Measurements from ENCODE around the gene TPPP2. TPM values are rescaled to one million over a fixed set of nuclear protein-coding genes. Genes with fewer than 3 reads are reported as not detected.

Gene TPPP2
- polyA plus RNA-seq, 1 of the 3 experiments (the other 2 are of a cell fraction): not detected

DNA sequence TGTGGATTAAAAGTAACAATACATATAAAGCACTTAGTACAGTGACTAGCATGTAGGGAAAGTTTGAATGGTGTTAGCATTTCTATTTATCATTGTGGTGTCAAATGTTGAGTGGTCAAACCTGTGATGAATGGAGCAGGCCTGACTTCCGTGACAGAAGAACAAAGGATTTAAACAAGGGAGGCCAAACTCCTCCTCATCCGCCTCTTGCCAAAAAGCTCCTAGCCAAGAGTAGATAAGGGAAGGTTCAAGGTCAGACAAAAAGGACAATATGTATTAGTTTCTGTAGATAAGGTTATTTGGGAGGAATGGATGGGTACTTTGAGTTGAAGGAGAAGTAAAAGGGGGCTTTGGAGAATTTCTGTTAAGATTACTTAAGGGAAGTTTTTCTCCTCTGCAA lies 18.6 kb downstream of the TPPP2 start:
- Histone ChIP-seq H3K27me3 (ENCODE audit: insufficient read depth) (no peaks in the 10 kb centered on the region), H3K36me3 (replicated peaks in 1 of 2; ENCODE audit: control insufficient read depth in 1 of 2, insufficient read depth in 2 of 2, low read length in 1 of 2) (no peaks in the 10 kb centered on the region), H3K4me2 (no peak overlapping the region), H3K9ac (no peak overlapping the region), H3K79me2 (ENCODE audit: insufficient read depth) (no peaks in the 10 kb centered on the region), H3K4me1 (ENCODE audit: control insufficient read depth in 1 of 2, insufficient read depth in 2 of 2, low read depth in 1 of 2, low read length in 1 of 2) (peaks cover 0 to 9% of the 10 kb centered on the region in 2 experiments; a peak in 1 of 4 replicates), H3K4me3 (ENCODE audit: low read depth in 2 of 2, low read length in 1 of 2) (no peak overlapping the region), H2AFZ (ENCODE audit: low read depth) (no peak overlapping the region), H3K9me2 (no peaks in the 10 kb centered on the region), H3K9me3 (no peaks in the 10 kb centered on the region), H3K27ac (ENCODE audit: low read depth in 2 of 2, low read length in 1 of 2) (no peak overlapping the region), H3F3A (replicated peaks; ENCODE audit: insufficient read depth) (peaks cover 9% of the 10 kb centered on the region), H4K20me1 (ENCODE audit: insufficient read depth) (no peaks in the 10 kb centered on the region)
- ChIA-PET CTCF (interaction anchor here (1.6 to 3.0 kb wide), 4 partner anchors 8 to 44 kb away, joined by 7 to 14 read pairs (median 10); no protein-coding TSS in a partner anchor), POLR2A (no interaction called here)
- WGBS (ENCODE audit: low lambda C conversion rate): 94% methylated on average over 2 of the region's 2 CpGs
- DNase-seq: no peak
- TF ChIP-seq POLR2AphosphoS5 (IDR thresholded peaks at IDR 0.05; ENCODE audit: low read depth, low read length): no peak
- no peak for TF ChIP-seq MEF2A (IDR thresholded peaks at IDR 0.05; ENCODE audit: borderline replicate concordance, low read depth)
- TF ChIP-seq CHD2 (IDR thresholded peaks at IDR 0.05; ENCODE audit: low read length, partially characterized antibody): no peak
- TF ChIP-seq GABPA (IDR thresholded peaks at IDR 0.05; ENCODE audit: low read depth): no peak
- TF ChIP-seq RFX5 (IDR thresholded peaks at IDR 0.05; ENCODE audit: low read length): no peak
- no peak for TF ChIP-seq EP300 (IDR thresholded peaks at IDR 0.05; ENCODE audit: borderline replicate concordance in 1 of 2, low read depth in 1 of 2, low read length in 1 of 2)
- TF ChIP-seq FOSL2 (IDR thresholded peaks at IDR 0.05; ENCODE audit: borderline replicate concordance, low read depth): no peak
- TF ChIP-seq, protein P1, sequence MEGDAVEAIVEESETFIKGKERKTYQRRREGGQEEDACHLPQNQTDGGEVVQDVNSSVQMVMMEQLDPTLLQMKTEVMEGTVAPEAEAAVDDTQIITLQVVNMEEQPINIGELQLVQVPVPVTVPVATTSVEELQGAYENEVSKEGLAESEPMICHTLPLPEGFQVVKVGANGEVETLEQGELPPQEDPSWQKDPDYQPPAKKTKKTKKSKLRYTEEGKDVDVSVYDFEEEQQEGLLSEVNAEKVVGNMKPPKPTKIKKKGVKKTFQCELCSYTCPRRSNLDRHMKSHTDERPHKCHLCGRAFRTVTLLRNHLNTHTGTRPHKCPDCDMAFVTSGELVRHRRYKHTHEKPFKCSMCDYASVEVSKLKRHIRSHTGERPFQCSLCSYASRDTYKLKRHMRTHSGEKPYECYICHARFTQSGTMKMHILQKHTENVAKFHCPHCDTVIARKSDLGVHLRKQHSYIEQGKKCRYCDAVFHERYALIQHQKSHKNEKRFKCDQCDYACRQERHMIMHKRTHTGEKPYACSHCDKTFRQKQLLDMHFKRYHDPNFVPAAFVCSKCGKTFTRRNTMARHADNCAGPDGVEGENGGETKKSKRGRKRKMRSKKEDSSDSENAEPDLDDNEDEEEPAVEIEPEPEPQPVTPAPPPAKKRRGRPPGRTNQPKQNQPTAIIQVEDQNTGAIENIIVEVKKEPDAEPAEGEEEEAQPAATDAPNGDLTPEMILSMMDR (IDR thresholded peaks at IDR 0.05): no peak
- TF ChIP-seq SIN3A (IDR thresholded peaks at IDR 0.05; ENCODE audit: borderline replicate concordance, low read depth, low read length): no peak
- no peak for TF ChIP-seq FOXM1 (IDR thresholded peaks at IDR 0.05; ENCODE audit: low read depth)
- TF ChIP-seq, protein P2, sequence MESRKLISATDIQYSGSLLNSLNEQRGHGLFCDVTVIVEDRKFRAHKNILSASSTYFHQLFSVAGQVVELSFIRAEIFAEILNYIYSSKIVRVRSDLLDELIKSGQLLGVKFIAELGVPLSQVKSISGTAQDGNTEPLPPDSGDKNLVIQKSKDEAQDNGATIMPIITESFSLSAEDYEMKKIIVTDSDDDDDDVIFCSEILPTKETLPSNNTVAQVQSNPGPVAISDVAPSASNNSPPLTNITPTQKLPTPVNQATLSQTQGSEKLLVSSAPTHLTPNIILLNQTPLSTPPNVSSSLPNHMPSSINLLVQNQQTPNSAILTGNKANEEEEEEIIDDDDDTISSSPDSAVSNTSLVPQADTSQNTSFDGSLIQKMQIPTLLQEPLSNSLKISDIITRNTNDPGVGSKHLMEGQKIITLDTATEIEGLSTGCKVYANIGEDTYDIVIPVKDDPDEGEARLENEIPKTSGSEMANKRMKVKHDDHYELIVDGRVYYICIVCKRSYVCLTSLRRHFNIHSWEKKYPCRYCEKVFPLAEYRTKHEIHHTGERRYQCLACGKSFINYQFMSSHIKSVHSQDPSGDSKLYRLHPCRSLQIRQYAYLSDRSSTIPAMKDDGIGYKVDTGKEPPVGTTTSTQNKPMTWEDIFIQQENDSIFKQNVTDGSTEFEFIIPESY (IDR thresholded peaks at IDR 0.05; ENCODE audit: borderline replicate concordance, low read depth): no peak
- TF ChIP-seq, protein P3, sequence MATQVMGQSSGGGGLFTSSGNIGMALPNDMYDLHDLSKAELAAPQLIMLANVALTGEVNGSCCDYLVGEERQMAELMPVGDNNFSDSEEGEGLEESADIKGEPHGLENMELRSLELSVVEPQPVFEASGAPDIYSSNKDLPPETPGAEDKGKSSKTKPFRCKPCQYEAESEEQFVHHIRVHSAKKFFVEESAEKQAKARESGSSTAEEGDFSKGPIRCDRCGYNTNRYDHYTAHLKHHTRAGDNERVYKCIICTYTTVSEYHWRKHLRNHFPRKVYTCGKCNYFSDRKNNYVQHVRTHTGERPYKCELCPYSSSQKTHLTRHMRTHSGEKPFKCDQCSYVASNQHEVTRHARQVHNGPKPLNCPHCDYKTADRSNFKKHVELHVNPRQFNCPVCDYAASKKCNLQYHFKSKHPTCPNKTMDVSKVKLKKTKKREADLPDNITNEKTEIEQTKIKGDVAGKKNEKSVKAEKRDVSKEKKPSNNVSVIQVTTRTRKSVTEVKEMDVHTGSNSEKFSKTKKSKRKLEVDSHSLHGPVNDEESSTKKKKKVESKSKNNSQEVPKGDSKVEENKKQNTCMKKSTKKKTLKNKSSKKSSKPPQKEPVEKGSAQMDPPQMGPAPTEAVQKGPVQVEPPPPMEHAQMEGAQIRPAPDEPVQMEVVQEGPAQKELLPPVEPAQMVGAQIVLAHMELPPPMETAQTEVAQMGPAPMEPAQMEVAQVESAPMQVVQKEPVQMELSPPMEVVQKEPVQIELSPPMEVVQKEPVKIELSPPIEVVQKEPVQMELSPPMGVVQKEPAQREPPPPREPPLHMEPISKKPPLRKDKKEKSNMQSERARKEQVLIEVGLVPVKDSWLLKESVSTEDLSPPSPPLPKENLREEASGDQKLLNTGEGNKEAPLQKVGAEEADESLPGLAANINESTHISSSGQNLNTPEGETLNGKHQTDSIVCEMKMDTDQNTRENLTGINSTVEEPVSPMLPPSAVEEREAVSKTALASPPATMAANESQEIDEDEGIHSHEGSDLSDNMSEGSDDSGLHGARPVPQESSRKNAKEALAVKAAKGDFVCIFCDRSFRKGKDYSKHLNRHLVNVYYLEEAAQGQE (IDR thresholded peaks at IDR 0.05; ENCODE audit: low read depth, low read length): no peak
- TF ChIP-seq EZH2phosphoT487 (IDR thresholded peaks at IDR 0.05; ENCODE audit: borderline replicate concordance, low read depth): no peak
- no peak for TF ChIP-seq TCF12 (IDR thresholded peaks at IDR 0.05)
- no peak for TF ChIP-seq RXRA (IDR thresholded peaks at IDR 0.05; ENCODE audit: borderline replicate concordance, low read depth)
- no peak for TF ChIP-seq JUND (IDR thresholded peaks at IDR 0.05)
- no peak for TF ChIP-seq TEAD4 (IDR thresholded peaks at IDR 0.05; ENCODE audit: borderline replicate concordance, insufficient read depth)
- TF ChIP-seq, protein P4, sequence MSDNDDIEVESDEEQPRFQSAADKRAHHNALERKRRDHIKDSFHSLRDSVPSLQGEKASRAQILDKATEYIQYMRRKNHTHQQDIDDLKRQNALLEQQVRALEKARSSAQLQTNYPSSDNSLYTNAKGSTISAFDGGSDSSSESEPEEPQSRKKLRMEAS (IDR thresholded peaks at IDR 0.05; ENCODE audit: low read depth): no peak
- TF ChIP-seq YY1 (IDR thresholded peaks at IDR 0.05; ENCODE audit: low read depth): no peak
